ENCODE measurements around the gene TMIGD2. TPM values are rescaled to one million over a fixed set of nuclear protein-coding genes. Genes with fewer than 3 reads are reported as not detected.
"Not testable (repeated sequence)": the region's sequence is repeated elsewhere in the genome, so short reads cannot be mapped to it uniquely, and the experiment has no call there.

Gene TMIGD2
- total RNA-seq, 2 donors from 2014 or later = 2.5 to 4.1 TPM

DNA sequence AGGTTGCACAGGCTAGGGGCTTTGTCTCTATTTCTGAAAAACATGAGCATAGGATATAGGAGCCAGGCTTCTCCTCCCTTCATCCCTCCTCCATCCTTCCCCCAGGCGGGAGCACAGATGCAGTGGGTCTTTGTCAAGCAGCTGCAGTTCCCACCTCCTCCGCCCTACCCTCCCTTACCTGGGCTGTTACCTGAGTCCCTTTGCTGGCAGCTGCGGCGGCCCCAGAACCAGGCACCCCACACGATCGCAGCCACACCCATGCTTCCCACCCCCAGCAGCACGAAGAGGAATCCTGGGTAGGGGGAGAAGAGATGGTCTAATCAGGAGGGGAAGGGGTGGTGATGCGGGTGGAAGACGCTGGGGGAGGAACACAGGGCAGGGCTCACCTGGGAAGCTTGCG lies 7.8 kb downstream of the TMIGD2 start:
- no peaks in the 10 kb centered on the region for H3K9me3 Mint-ChIP-seq
- no peaks in the 10 kb centered on the region for H3K27me3 Mint-ChIP-seq
- H3K36me3 Mint-ChIP-seq (ENCODE audit: low read depth) = no peaks in the 10 kb centered on the region
- H3K27ac Mint-ChIP-seq = no peak overlapping the region
- no peaks in the 10 kb centered on the region for H3K4me1 Mint-ChIP-seq
- no peak overlapping the region for H3K4me3 Mint-ChIP-seq
- ATAC-seq (replicated peaks) = no peak

DNA sequence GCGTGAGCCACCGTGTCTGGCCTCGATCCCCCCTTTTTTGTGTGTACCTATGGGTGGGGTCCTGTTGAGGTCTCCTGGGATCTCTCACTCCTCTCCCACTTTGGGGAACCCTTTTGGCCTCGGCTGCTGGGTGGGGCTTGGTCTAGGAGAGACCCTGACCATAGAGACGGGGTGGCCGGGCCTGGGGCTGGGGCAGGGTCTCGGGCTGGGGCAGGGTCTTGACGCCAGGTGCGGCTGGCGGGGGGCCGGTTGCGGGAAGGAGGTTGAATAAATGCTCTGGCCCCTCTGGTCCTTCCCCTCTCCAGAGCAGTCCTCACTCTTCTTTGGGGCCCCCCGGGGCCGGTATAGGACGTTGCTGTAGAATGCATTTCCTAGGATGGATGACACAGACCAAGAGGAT lies 9.7 kb downstream of the TMIGD2 start:
- no peaks in the 10 kb centered on the region for H3K4me1 Mint-ChIP-seq
- H3K27ac Mint-ChIP-seq = no peak overlapping the region
- no peak overlapping the region for H3K4me3 Mint-ChIP-seq
- no peaks in the 10 kb centered on the region for H3K27me3 Mint-ChIP-seq
- ATAC-seq (replicated peaks) = no peak
- no peaks in the 10 kb centered on the region for H3K36me3 Mint-ChIP-seq (ENCODE audit: low read depth)
- H3K9me3 Mint-ChIP-seq = no peaks in the 10 kb centered on the region

DNA sequence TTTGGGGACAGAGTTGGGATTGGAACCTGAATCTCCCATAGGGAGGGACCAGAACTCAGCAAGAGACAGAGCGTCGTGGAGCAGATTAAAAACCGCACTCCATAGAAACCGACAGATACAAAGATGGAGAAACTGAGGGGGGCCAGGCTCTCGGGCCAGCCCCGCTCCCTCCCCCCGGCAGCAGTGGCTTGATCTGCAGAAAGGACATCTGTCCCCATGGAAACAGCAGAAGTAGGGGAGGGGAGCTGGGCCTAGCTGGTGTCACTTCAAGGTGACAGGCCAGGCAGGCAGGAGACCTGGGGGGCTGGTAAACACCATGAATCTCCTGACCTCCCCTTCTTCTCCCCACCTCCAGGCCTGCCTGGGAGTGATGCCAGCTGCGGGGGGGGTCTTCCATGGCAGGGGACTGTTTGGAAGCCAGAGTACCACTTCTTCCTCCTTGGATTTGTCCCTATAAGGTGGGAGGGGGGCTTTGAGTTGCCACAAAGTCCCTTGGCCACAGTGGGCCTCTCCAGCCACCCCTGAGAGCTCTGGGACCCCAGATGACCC lies 10.9 kb downstream of the TMIGD2 start:
- Mint-ChIP-seq H3K9me3 (no peaks in the 10 kb centered on the region), H3K36me3 (ENCODE audit: low read depth) (no peaks in the 10 kb centered on the region), H3K27ac (no peak overlapping the region), H3K4me1 (no peaks in the 10 kb centered on the region), H3K4me3 (no peak overlapping the region), H3K27me3 (no peaks in the 10 kb centered on the region)
- ATAC-seq (replicated peaks) = no peak

DNA sequence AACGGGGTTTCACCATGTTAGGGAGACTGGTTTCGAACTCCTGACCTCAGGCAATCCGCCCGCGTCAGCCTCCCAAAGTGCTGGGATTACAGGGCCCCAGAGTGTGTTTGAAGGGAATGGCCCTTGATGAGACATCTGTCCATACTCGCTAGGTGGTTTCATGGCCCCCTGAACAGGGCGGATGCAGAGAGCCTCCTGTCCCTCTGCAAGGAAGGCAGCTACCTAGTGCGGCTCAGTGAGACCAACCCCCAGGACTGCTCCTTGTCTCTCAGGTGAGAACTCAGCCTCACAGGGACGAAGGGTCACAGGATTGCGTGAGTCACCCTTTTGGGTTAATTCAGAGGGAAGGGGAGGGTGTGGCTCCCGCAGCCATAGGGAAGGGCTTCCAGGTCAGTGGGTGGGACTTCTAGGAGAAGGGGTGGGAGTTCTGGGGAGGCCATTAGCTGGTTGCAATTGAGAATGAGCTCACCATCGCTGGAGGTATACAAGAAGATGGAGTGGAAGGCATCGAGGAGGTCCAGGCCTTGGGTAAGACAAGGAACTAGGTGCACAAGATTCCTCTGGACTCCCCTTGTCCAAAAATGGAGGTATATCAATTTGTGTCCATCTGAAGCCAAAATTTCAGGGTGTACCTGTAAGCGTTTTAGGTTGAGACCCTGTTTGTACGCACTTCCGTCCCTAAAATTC lies 14.0 kb downstream of the TMIGD2 start:
- Mint-ChIP-seq H3K27me3 (no peaks in the 10 kb centered on the region), H3K4me3 (no peak overlapping the region), H3K27ac (no peak overlapping the region), H3K36me3 (ENCODE audit: low read depth) (no peaks in the 10 kb centered on the region), H3K9me3 (no peaks in the 10 kb centered on the region), H3K4me1 (no peaks in the 10 kb centered on the region)
- ATAC-seq (replicated peaks) = no peak

DNA sequence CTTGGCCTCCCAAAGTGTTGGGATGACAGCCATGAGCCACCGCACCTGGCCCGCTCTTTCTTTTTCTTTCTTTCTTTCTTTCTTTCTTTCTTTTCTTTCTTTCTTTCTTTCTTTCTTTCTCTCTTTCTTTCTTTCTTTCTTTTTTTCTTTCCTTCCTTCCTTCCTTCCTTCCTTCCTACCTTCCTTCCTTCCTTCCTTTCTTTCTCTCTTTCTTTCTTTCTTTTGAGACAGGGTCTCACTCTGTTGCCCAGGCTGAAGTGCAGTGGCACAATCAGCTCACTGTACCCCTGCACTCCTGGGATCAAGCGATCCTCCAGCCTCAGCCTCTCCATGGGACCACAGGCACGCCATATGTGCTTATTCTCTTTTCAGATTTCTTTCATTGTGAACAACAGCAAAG lies 16.0 kb downstream of the TMIGD2 start:
- not testable (repeated sequence) for H3K27ac Mint-ChIP-seq; ATAC-seq (replicated peaks); H3K4me1 Mint-ChIP-seq; H3K27me3 Mint-ChIP-seq; H3K9me3 Mint-ChIP-seq; H3K4me3 Mint-ChIP-seq; H3K36me3 Mint-ChIP-seq (ENCODE audit: low read depth)

DNA sequence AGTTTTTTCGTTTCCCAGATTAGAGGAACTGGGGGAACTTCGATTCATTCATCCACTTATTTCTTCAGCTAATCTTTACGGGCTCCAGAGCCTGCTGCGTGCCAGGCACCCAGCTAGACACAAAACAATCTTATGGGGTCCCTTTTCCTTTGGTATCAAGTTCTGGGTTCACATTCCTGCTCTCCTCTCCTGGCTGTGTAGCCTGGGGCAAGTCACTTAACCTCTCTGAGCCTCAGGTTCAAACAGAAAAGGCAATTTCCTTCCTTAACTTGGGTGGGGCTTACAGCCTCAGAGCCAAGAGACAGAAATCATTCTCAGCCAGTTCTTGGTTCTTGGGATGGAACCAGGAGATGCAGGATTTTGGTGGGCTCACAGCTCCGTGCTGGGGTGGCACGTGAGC lies 17.2 kb downstream of the TMIGD2 start:
- Mint-ChIP-seq H3K9me3 (no peaks in the 10 kb centered on the region), H3K27me3 (no peaks in the 10 kb centered on the region), H3K4me1 (no peaks in the 10 kb centered on the region), H3K36me3 (ENCODE audit: low read depth) (no peaks in the 10 kb centered on the region), H3K4me3 (no peak overlapping the region), H3K27ac (no peak overlapping the region)
- ATAC-seq (replicated peaks) = no peak

DNA sequence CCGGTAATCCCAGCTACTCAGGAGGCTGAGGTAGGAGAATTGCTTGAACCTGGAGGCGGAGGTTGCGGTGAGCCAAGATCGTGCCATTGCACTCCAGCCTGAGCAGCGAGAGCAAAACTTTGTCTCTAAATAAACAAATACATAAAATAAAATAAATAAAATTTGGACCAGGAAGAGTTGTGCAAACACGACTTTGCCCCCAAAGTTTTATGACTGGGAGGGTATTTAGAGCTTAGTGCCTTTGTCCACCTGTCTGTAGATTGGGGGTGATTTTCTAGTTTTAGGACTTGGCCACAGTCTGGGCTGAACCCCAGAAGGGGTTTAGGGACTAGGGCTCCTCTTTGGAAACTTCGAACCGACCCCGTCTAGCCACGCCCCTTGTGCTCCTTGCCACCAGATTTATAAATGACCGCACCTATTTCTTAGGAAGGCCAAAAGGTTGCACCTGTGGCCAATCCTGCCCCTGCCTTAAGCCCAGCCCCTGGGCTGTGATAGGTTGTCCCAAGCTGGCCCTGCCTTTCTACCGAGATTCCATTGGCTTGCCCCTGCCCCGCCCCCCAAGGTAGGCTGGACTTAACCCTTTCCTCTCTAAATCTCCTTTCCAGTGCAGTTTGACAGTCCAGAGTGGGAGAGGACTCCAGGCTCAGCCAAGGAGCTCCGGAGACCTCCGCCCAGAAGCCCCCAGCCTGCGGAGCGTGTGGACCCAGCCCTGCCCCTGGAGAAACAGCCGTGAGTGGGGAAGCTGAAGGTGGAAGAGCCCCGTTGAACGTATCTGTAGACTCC lies 17.8 kb downstream of the TMIGD2 start:
- Mint-ChIP-seq H3K36me3 (ENCODE audit: low read depth) (no peaks in the 10 kb centered on the region), H3K27me3 (peaks cover 4% of the 10 kb centered on the region), H3K27ac (no peak overlapping the region), H3K4me3 (no peak overlapping the region), H3K4me1 (no peaks in the 10 kb centered on the region), H3K9me3 (no peaks in the 10 kb centered on the region)
- ATAC-seq (replicated peaks) = peak; percentile 47

DNA sequence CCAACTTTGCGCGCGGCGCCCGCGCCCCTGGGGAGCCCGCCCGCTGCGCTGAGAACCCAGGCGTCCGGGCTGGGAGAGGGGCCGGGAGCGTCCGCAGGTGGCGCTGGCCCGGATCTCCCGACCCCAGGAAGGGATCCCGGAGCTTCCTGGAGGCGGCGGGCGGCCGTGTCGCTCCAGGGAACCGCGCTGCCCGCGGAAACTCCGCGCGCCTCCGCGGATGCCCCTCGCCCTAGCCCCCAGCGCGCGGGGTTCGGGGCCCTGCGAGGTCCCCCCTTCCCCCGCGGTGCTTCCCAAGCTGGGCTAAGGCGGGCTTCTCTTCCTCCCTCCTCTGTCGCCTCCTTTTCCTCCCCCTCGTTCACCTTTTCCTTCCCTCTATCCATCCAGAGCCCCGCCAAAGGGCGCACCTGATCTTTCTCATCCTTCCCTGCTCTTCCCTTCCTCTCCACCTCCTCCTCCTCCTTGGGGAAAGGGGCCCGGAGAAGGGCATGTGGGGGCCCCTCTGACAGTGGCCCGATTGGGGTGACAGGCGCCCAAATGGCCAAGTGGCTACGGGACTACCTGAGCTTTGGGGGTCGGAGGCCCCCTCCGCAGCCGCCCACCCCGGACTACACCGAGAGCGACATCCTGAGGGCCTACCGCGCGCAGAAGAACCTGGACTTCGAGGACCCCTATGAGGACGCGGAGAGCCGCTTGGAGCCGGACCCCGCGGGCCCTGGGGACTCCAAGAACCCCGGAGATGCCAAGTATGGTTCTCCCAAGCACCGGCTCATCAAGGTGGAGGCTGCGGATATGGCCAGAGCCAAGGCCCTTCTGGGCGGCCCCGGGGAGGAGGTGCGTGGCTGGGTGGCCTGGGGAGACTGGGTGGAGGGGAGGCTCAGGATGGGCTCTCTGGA lies 22.4 kb downstream of the TMIGD2 start:
- Mint-ChIP-seq H3K27me3 (peaks cover 8% of the 10 kb centered on the region), H3K9me3 (no peaks in the 10 kb centered on the region), H3K4me1 (no peaks in the 10 kb centered on the region), H3K27ac (no peak overlapping the region), H3K36me3 (ENCODE audit: low read depth) (no peaks in the 10 kb centered on the region), H3K4me3 (no peak overlapping the region)
- ATAC-seq (replicated peaks) = no peak

- no peaks in the 10 kb centered on the region for H3K4me1 Mint-ChIP-seq
- ATAC-seq (replicated peaks) = no peak
- H3K27me3 Mint-ChIP-seq = peaks cover 8% of the 10 kb centered on the region
- H3K27ac Mint-ChIP-seq = no peak overlapping the region
- H3K4me3 Mint-ChIP-seq = no peak overlapping the region
- no peaks in the 10 kb centered on the region for H3K9me3 Mint-ChIP-seq
- no peaks in the 10 kb centered on the region for H3K36me3 Mint-ChIP-seq (ENCODE audit: low read depth)
Measured at GRCh38 chr19:4279267-4279529, 23.0 kb downstream of the TMIGD2 start.

DNA sequence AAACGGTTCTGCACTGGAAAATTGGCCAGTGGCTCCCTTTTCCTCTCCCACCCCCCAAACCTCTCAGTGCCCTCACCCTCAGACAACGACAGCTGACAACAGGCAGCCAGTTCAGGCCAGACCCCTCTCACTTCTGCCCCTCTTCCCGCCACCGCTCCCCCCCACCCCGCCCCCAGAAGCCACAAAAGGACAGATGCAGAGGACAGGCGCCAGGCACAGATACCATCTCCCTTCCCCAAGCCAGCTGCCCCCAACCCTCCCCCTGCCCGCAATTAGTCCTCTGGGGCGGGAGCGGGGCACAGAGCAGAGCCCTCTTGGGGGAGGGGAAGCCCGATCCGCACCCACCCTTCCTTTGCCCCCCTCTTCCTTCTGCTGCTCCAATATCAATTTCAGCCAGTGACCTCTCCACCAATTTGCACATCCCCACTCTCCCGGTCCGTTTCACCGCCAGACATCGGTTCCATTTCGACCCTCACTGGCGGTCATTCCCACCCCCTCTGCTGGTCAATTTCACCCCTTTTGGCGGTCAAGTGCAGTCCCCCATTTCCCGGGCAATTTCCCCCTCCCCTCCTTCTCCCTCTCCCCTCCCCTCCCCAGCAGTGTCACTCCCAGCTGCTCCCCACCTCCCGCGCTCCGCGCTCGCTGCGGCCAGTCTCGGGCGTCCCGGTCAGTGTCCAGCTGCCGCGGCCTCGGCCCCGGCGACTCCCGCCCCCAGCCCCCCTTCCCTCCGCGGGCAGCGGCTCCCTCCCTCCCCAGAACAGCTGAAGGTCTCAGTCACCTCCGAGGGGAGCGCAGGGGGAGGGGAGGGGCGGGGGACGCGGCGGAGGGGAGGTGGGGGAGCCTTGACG lies 23.5 kb downstream of the TMIGD2 start, which contains the start of gene SHD:
SHD (plus strand) TSS at position 848 of the 848 bp plus-strand sequence. CDS start 798 bp downstream, outside the sequence.
- no peak within 1 kb of the TSS for H3K27ac Mint-ChIP-seq
- H3K4me1 Mint-ChIP-seq = no peaks in the 10 kb centered on the region
- H3K9me3 Mint-ChIP-seq = no peaks in the 10 kb centered on the region
- H3K36me3 Mint-ChIP-seq (ENCODE audit: low read depth) = no peaks in the 10 kb centered on the region
- H3K27me3 Mint-ChIP-seq = peaks cover 8% of the 10 kb centered on the region
- no peak within 1 kb of the TSS for H3K4me3 Mint-ChIP-seq
- no peak for ATAC-seq (replicated peaks)

DNA sequence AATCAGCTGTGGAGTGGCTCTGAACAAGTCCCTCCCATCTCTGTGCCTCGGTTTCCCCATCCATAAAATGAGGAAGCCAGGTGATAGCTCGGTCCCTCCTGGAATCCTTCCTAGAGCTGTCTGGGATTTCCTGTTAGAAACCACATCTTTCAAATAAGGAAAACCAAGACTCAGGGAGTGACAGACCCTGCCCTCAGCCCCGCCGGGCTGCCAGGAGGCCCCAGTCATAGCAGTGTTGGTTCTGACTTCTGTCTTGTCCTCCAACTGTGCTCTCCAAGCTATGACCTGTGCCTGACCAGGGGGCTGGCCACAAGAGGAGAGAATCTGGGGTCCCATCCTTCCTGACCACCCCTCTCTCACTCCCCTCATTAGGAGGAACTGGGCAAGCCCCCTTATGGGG lies 24.2 kb downstream of the TMIGD2 start:
- no peaks in the 10 kb centered on the region for H3K9me3 Mint-ChIP-seq
- no peaks in the 10 kb centered on the region for H3K4me1 Mint-ChIP-seq
- H3K27ac Mint-ChIP-seq = no peak overlapping the region
- H3K4me3 Mint-ChIP-seq = no peak overlapping the region
- ATAC-seq (replicated peaks) = no peak
- H3K27me3 Mint-ChIP-seq = peaks cover 8% of the 10 kb centered on the region
- H3K36me3 Mint-ChIP-seq (ENCODE audit: low read depth) = no peaks in the 10 kb centered on the region

GRCh38 chr19:4277191-4277696 lies 24.9 kb downstream of the TMIGD2 start:
- Mint-ChIP-seq H3K27ac (no peak overlapping the region), H3K4me3 (no peak overlapping the region), H3K27me3 (peaks cover 8% of the 10 kb centered on the region), H3K9me3 (no peaks in the 10 kb centered on the region), H3K4me1 (no peaks in the 10 kb centered on the region), H3K36me3 (ENCODE audit: low read depth) (no peaks in the 10 kb centered on the region)
- ATAC-seq (replicated peaks) = no peak

DNA sequence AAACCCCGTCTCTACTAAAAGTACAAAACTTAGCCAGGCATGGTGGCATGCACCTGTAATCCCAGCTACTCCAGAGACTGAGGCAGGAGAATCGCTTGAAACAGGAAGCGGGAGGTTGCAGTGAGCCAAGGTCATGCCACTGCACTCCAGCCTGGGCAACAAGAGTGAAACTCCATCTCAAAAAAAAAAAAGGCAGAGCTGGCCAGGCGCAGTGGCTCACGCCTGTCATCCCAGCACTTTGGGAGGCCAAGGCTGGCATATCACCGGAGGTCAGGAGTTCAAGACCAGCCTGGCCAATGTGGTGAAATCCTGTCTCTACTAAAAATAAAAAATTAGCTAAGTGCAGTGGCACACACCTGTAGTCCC lies 27.9 kb downstream of the TMIGD2 start:
- H3K4me3 Mint-ChIP-seq; H3K27me3 Mint-ChIP-seq; H3K4me1 Mint-ChIP-seq; H3K27ac Mint-ChIP-seq; ATAC-seq (replicated peaks); H3K9me3 Mint-ChIP-seq: not testable (repeated sequence)
- H3K36me3 Mint-ChIP-seq (ENCODE audit: low read depth) = peaks cover 18% of the 10 kb centered on the region

- H3K4me1 Mint-ChIP-seq = no peaks in the 10 kb centered on the region
- peaks cover 32% of the 10 kb centered on the region for H3K36me3 Mint-ChIP-seq (ENCODE audit: low read depth)
- ATAC-seq (replicated peaks) = no peak
- no peaks in the 10 kb centered on the region for H3K9me3 Mint-ChIP-seq
- H3K27me3 Mint-ChIP-seq = no peaks in the 10 kb centered on the region
- H3K27ac Mint-ChIP-seq = no peak overlapping the region
- H3K4me3 Mint-ChIP-seq = no peak overlapping the region
Measured at GRCh38 chr19:4272894-4273293, 29.3 kb downstream of the TMIGD2 start.

Data from activated T-helper 17 cell treated with anti-CD3 and anti-CD28 coated beads, Interleukin-2, amount 50 U/mL, for 72 hours (primary cell).